Breast epithelium (tissue), 4 donors: Measurements from ENCODE around the gene CDH2. TPM values are rescaled to one million over a fixed set of nuclear protein-coding genes. Genes with fewer than 3 reads are reported as not detected.
"Not testable (repeated sequence)": the region's sequence is repeated elsewhere in the genome, so short reads cannot be mapped to it uniquely, and the experiment has no call there.

Source experiments
- DNase-seq, 2 donors: peaks; one replicate each; pipeline ENCODE4 v3.0.0-alpha.2; 2019; ENCODE audit warnings: low spot score in 2 of 2
- H3K27ac ChIP-seq, 2 donors: fragments of 200-600 bp; sonication (generic) in 1 of 2; one replicate each; pipeline ENCODE4 v1.5.1; 2016 to 2019; ENCODE audit warnings: mild to moderate bottlenecking in 1 of 2
- H3K27me3 ChIP-seq, 2 donors: fragments of 200-600 bp; sonication (generic) in 1 of 2; one replicate each; pipeline versions ENCODE4 v1.5.1 to v1.6.0; 2017 to 2019; ENCODE audit warnings: control low read depth in 1 of 2, mild to moderate bottlenecking in 1 of 2
- H3K36me3 ChIP-seq: fragments of 200-600 bp; one replicate; pipeline ENCODE4 v1.5.1; 2019
- H3K4me1 ChIP-seq, 2 donors: fragments of 200-600 bp; sonication (generic); one replicate each; pipeline ENCODE4 v1.5.1; 2016 to 2019; ENCODE audit warnings: control low read depth in 1 of 2
- H3K4me3 ChIP-seq, 3 donors: fragments of 200-600 bp; sonication (generic); 1 replicate in 2 of 3; 2 replicates in 1 of 3; pipeline ENCODE4 v1.5.1; 2016 to 2019; ENCODE audit warnings: mild to moderate bottlenecking in 3 of 3, moderate library complexity in 2 of 3
- H3K9me3 ChIP-seq, 2 donors: fragments of 200-600 bp; sonication (generic) in 1 of 2; one replicate each; pipeline ENCODE4 v1.5.1; 2016 to 2019; ENCODE audit warnings: control low read depth in 1 of 2
- POLR2A ChIP-seq: fragments of 450-650 bp; IDR thresholded peaks from one replicate; pipeline ENCODE4 v1.6.1; 2016; ENCODE audit warnings: antibody characterized with exemption, mild to moderate bottlenecking, moderate library complexity
- POLR2AphosphoS5 ChIP-seq, 3 donors: sonication (generic); formaldehyde crosslinking; IDR thresholded peaks; one replicate each; pipeline ENCODE4 v1.6.1; 2017; ENCODE audit warnings: antibody characterized with exemption in 3 of 3
- intact Hi-C: fragments of 100-400 bp; cut with DNase I; formaldehyde crosslinking; loops from one replicate; pipeline ENCODE4 v1.15.1; 2023; ENCODE audit warnings: low total_unique reads
- total RNA-seq, 3 donors: library from RNA; depleted of rRNA; stranded (reverse); fragments of >200 nt; gene quantifications; one replicate each; pipeline ENCODE4 v1.1.0, GENCODE V29; 2016
- TF ChIP-seq, protein P1 (sequence below), 3 donors: fragments of 450-650 bp; IDR thresholded peaks; one replicate each; pipeline ENCODE4 v1.5.1; 2016 to 2017; ENCODE audit warnings: antibody characterized with exemption in 3 of 3, mild to moderate bottlenecking in 3 of 3, moderate library complexity in 3 of 3

The CDH2 gene
- total RNA-seq, 3 donors from 2014 or later: 0.16 to 1.8 (median 0.33) TPM

GRCh38 chr18:27931535-27931934, 245.4 kb downstream of the CDH2 start:
- H3K4me3 ChIP-seq: no peak overlapping the region
- H3K9me3 ChIP-seq: no peaks in the 10 kb centered on the region
- intact Hi-C loops: no loop called here
- no peaks in the 10 kb centered on the region for H3K27me3 ChIP-seq
- no peaks in the 10 kb centered on the region for H3K36me3 ChIP-seq
- H3K4me1 ChIP-seq: no peaks in the 10 kb centered on the region
- DNase-seq: no peak
- TF ChIP-seq POLR2AphosphoS5 (IDR thresholded peaks at IDR 0.05) (no peak), POLR2A (no peak)
- TF ChIP-seq, protein P1, sequence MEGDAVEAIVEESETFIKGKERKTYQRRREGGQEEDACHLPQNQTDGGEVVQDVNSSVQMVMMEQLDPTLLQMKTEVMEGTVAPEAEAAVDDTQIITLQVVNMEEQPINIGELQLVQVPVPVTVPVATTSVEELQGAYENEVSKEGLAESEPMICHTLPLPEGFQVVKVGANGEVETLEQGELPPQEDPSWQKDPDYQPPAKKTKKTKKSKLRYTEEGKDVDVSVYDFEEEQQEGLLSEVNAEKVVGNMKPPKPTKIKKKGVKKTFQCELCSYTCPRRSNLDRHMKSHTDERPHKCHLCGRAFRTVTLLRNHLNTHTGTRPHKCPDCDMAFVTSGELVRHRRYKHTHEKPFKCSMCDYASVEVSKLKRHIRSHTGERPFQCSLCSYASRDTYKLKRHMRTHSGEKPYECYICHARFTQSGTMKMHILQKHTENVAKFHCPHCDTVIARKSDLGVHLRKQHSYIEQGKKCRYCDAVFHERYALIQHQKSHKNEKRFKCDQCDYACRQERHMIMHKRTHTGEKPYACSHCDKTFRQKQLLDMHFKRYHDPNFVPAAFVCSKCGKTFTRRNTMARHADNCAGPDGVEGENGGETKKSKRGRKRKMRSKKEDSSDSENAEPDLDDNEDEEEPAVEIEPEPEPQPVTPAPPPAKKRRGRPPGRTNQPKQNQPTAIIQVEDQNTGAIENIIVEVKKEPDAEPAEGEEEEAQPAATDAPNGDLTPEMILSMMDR (IDR thresholded peaks at IDR 0.05): no peak
- H3K27ac ChIP-seq: no peak overlapping the region

- DNase-seq: no peak
- Histone ChIP-seq H3K9me3 (no peaks in the 10 kb centered on the region), H3K27ac (no peak overlapping the region), H3K4me1 (no peaks in the 10 kb centered on the region), H3K36me3 (no peaks in the 10 kb centered on the region), H3K27me3 (no peaks in the 10 kb centered on the region), H3K4me3 (no peak overlapping the region)
- TF ChIP-seq, protein P1 (IDR thresholded peaks at IDR 0.05): no peak
- no peak for TF ChIP-seq POLR2AphosphoS5 (IDR thresholded peaks at IDR 0.05)
- no peak for TF ChIP-seq POLR2A
- intact Hi-C loops: no loop called here
Measured at GRCh38 chr18:27922780-27923179, 254.2 kb downstream of the CDH2 start.

GRCh38 chr18:27921904-27922751, 254.8 kb downstream of the CDH2 start:
- no peaks in the 10 kb centered on the region for H3K36me3 ChIP-seq
- H3K4me3 ChIP-seq: peak overlapping the region in 1 of 3 donors; percentile 28
- DNase-seq: no peak
- H3K4me1 ChIP-seq: no peaks in the 10 kb centered on the region
- TF ChIP-seq, protein P1 (IDR thresholded peaks at IDR 0.05): no peak
- TF ChIP-seq POLR2A (no peak), POLR2AphosphoS5 (IDR thresholded peaks at IDR 0.05) (no peak)
- H3K27me3 ChIP-seq: no peaks in the 10 kb centered on the region
- intact Hi-C loops: no loop called here
- H3K27ac ChIP-seq: no peak overlapping the region
- no peaks in the 10 kb centered on the region for H3K9me3 ChIP-seq

DNA sequence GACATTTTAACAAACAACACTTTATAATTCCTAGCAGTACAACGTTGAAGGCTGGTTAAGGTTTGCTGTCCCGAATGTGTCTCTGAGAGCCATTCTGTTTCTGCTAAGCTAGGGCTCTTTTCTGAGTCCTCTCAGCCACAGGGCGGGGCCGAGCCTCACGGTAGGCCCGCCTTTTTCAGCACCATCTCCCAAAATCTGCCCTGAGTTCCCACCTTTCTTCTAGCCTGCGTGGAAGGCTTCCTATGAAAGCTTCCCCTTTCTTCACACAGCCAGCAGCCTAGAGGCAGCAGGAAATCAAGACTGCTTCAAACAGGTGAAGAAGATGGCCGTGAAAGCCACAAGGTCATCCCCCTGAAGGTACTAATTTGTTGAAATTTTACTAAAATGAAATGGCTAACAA, 255.5 kb downstream of the CDH2 start:
- Histone ChIP-seq H3K27ac (no peak overlapping the region), H3K36me3 (no peaks in the 10 kb centered on the region), H3K9me3 (no peaks in the 10 kb centered on the region), H3K27me3 (no peaks in the 10 kb centered on the region), H3K4me1 (no peaks in the 10 kb centered on the region), H3K4me3 (peak overlapping the region in 1 of 3 donors; percentile 28)
- intact Hi-C loops: no loop called here
- no peak for TF ChIP-seq POLR2A
- DNase-seq: no peak

DNA sequence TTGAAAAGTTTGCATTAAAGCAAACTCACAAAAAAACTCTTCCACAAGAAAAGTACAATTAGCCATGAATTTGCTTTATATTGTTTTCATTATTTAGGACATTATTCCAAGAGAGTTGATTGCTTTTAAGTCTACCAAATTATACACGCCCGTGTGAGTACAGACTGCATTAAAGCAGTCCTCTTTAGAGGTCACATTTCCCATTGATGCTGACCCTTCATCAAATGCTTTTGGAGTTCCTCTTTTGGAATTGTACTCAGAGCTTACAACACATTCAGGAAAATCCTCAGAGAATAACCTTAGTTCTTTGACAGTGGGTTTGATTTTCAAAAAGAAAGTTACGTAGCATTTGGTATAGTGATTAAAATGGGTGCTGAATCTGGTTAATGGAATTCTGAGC, 256.1 kb downstream of the CDH2 start:
- H3K27ac ChIP-seq: no peak overlapping the region
- no peaks in the 10 kb centered on the region for H3K27me3 ChIP-seq
- TF ChIP-seq POLR2AphosphoS5 (IDR thresholded peaks at IDR 0.05) (no peak), POLR2A (no peak)
- TF ChIP-seq, protein P1 (IDR thresholded peaks at IDR 0.05): no peak
- no peaks in the 10 kb centered on the region for H3K36me3 ChIP-seq
- no peaks in the 10 kb centered on the region for H3K4me1 ChIP-seq
- DNase-seq: no peak
- intact Hi-C loops: no loop called here
- H3K4me3 ChIP-seq: no peak overlapping the region
- no peaks in the 10 kb centered on the region for H3K9me3 ChIP-seq

DNA sequence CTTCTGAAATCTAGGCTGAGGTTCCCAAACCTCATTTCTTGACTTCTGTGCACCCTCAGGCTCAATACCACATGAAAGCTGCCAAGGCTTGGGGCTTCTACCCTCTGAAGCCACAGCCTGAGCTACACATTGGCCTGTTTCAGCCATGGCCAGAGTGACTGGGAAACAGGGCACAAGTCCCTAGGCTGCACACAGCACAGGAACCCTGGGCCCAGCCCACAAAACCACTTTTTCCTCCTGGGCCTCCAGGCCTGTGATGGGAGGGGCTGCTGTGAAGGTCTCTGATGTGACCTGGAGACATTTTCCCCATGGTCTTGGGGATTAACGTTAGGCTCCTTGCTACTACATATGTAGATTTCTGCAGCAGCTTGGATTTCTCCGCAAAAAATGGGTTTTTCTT, 270.7 kb downstream of the CDH2 start:
- H3K4me3 ChIP-seq, H3K36me3 ChIP-seq, H3K27ac ChIP-seq, intact Hi-C loops, H3K27me3 ChIP-seq, DNase-seq, H3K4me1 ChIP-seq: not testable (repeated sequence)
- H3K9me3 ChIP-seq: peaks cover 3 to 39% of the 10 kb centered on the region in 2 donors
